HepG2 (cell line): Measurements from ENCODE around the gene ANKS4B. TPM values are rescaled to one million over a fixed set of nuclear protein-coding genes. Genes with fewer than 3 reads are reported as not detected.

Experiments used
- ATAC-seq: fragments of 200-7000 bp; cut with Tn5 transposase; 3 replicates; pipeline ENCODE4 v1.9.1; 2020; ENCODE audit warnings: mild to moderate bottlenecking, moderate library complexity
- BruUV-seq: library from RNA; stranded (reverse); fragments of 400-500 nt; replicated peaks from 2 replicates; lab custom pipeline; 2021; lab: Mats Ljungman, UMichigan
- CTCF ChIA-PET: fragments of 300-600 bp; formaldehyde crosslinking; extraction: SDS; loops from one replicate; lab custom pipeline; 2021; ENCODE audit warnings: low total read pairs, inconsistent platforms, low intra/inter-chr PET ratio; lab: Yijun Ruan, JAX
- POLR2A ChIA-PET: fragments of 350-600 bp; sonication (Branson Sonifier 250); formaldehyde crosslinking; loops from one replicate; lab custom pipeline; 2020; ENCODE audit warnings: antibody characterized with exemption, inconsistent platforms; lab: Yijun Ruan, JAX
- DNase-seq: peaks from one replicate; pipeline ENCODE4 v3.0.0-alpha.2; 2015; ENCODE audit warnings: low spot score
- FAIRE-seq: peaks from 3 replicates; lab custom pipeline; 2011; peaks lifted over from hg19 to GRCh38; lab: Jason Lieb, UNC
- H2AFZ ChIP-seq: one replicate; pipeline ENCODE4 v1.6.1; 2011; ENCODE audit warnings: low read length, inconsistent platforms
- H3K27ac ChIP-seq: fragments of 300-600 bp; 3 replicates; pipeline ENCODE4 v1.8.0; 2011; ENCODE audit warnings: mixed run types, mild to moderate bottlenecking, mixed read lengths, low read length, inconsistent platforms; ENCODE audit not compliant: insufficient read depth; ENCODE audit errors: extremely low read length
- H3K27me3 ChIP-seq, 2 experiments: fragments of 200-600 bp in 1 of 2; 2 replicates in 1 of 2; 3 replicates in 1 of 2; pipeline versions ENCODE4 v1.6.0 to v1.8.0; 2011; ENCODE audit warnings: low read length in 2 of 2, mild to moderate bottlenecking in 2 of 2, moderate library complexity in 2 of 2, inconsistent platforms in 1 of 2; ENCODE audit not compliant: insufficient read depth in 2 of 2, control insufficient read depth in 1 of 2
- H3K36me3 ChIP-seq, 2 experiments: fragments of 200-600 bp in 1 of 2; replicated peaks in 1 of 2; 2 replicates in 1 of 2; 3 replicates in 1 of 2; pipeline versions ENCODE4 v1.5.1 to v1.8.0; 2011; ENCODE audit warnings: low read length in 2 of 2, inconsistent platforms in 1 of 2; ENCODE audit not compliant: insufficient read depth in 2 of 2, control insufficient read depth in 1 of 2
- H3K4me1 ChIP-seq: 2 replicates; pipeline ENCODE4 v1.5.1; 2012; ENCODE audit warnings: low read length, inconsistent platforms; ENCODE audit not compliant: insufficient read depth
- H3K4me2 ChIP-seq: 2 replicates; pipeline ENCODE4 v1.6.0; 2011; ENCODE audit warnings: low read depth, low read length, inconsistent platforms
- H3K4me3 ChIP-seq, 3 experiments: fragments of 200-600 bp in 1 of 3; sonication (generic), shearing (Covaris generic) in 1 of 3; replicated peaks in 1 of 3; 2 replicates each; pipeline ENCODE4 v1.5.1; 2011 to 2016; ENCODE audit warnings: low read length in 3 of 3, inconsistent platforms in 2 of 3, low read depth in 2 of 3, mild to moderate bottlenecking in 2 of 3, control low read depth in 1 of 3, mixed read lengths in 1 of 3; ENCODE audit not compliant: insufficient read depth in 1 of 3
- H3K79me2 ChIP-seq: one replicate; pipeline ENCODE4 v1.6.1; 2011; ENCODE audit warnings: low read length, inconsistent platforms; ENCODE audit not compliant: insufficient read depth
- H3K9ac ChIP-seq: 2 replicates; pipeline ENCODE4 v1.6.0; 2011; ENCODE audit warnings: mild to moderate bottlenecking, low read depth, low read length, inconsistent platforms; ENCODE audit not compliant: insufficient read depth
- H3K9me3 ChIP-seq: 2 replicates; pipeline ENCODE4 v1.5.1; 2012; ENCODE audit warnings: mild to moderate bottlenecking, low read length
- H4K20me1 ChIP-seq: 2 replicates; pipeline ENCODE4 v1.6.0; 2011; ENCODE audit warnings: inconsistent platforms, mild to moderate bottlenecking, low read length, moderate library complexity; ENCODE audit not compliant: insufficient read depth
- GRHL1 ChIP-seq: sonication (generic); formaldehyde crosslinking; conservative IDR thresholded peaks from 2 replicates; pipeline ENCODE4 v1.8.0; 2022; ENCODE audit warnings: missing genetic modification reagents
- HMGXB4 ChIP-seq, 2 experiments: sonication (generic) in 1 of 2; formaldehyde crosslinking in 1 of 2; IDR thresholded peaks; 2 replicates each; pipeline versions ENCODE4 v1.4.0 to v1.6.1; 2018 to 2020; ENCODE audit warnings: missing genetic modification reagents in 2 of 2, borderline replicate concordance in 1 of 2, low read depth in 1 of 2, mild to moderate bottlenecking in 1 of 2, missing biosample characterization in 1 of 2
- JARID2 ChIP-seq: sonication (generic); formaldehyde crosslinking; IDR thresholded peaks from 2 replicates; pipeline ENCODE4 v1.8.1; 2023; ENCODE audit warnings: missing genetic modification reagents, inconsistent platforms; ENCODE audit not compliant: insufficient replicate concordance
- KLF12 ChIP-seq: sonication (generic); formaldehyde crosslinking; IDR thresholded peaks from 2 replicates; pipeline ENCODE4 v1.4.0; 2020; ENCODE audit warnings: missing genetic modification reagents, borderline replicate concordance
- KLF13 ChIP-seq: sonication (generic); formaldehyde crosslinking; IDR thresholded peaks from 2 replicates; pipeline ENCODE4 v1.4.0; 2020; ENCODE audit warnings: mild to moderate bottlenecking, missing genetic modification reagents
- MEF2D ChIP-seq: sonication (generic); formaldehyde crosslinking; IDR thresholded peaks from 2 replicates; pipeline ENCODE4 v1.5.1; 2020; ENCODE audit warnings: mild to moderate bottlenecking, missing genetic modification reagents
- MNT ChIP-seq: fragments of 450-650 bp; IDR thresholded peaks from 2 replicates; pipeline ENCODE4 v1.6.1; 2016
- TARDBP ChIP-seq: sonication (generic); formaldehyde crosslinking; IDR thresholded peaks from 2 replicates; pipeline ENCODE4 v1.8.0; 2022; ENCODE audit warnings: mild to moderate bottlenecking, missing genetic modification reagents
- TMF1 ChIP-seq: sonication (generic); formaldehyde crosslinking; IDR thresholded peaks from 2 replicates; pipeline ENCODE4 v1.8.1; 2022; ENCODE audit warnings: low read depth, missing genetic modification reagents
- ZBTB20 ChIP-seq: sonication (generic); formaldehyde crosslinking; IDR thresholded peaks from 2 replicates; pipeline ENCODE4 v1.8.1; 2023; ENCODE audit warnings: missing genetic modification reagents, low read depth, mild to moderate bottlenecking, borderline replicate concordance
- ZNF124 ChIP-seq: sonication (generic); formaldehyde crosslinking; IDR thresholded peaks from 2 replicates; pipeline ENCODE4 v1.4.0; 2020; ENCODE audit warnings: missing genetic modification reagents
- ZNF367 ChIP-seq: sonication (generic); formaldehyde crosslinking; IDR thresholded peaks from 2 replicates; pipeline ENCODE4 v1.4.0; 2020; ENCODE audit warnings: missing genetic modification reagents, borderline replicate concordance
- ZNF841 ChIP-seq: sonication (generic); formaldehyde crosslinking; IDR thresholded peaks from 2 replicates; pipeline ENCODE4 v1.8.1; 2023; ENCODE audit warnings: missing genetic modification reagents, borderline replicate concordance
- ZSCAN22 ChIP-seq: sonication (generic); formaldehyde crosslinking; IDR thresholded peaks from 2 replicates; pipeline ENCODE4 v1.4.0; 2020; ENCODE audit warnings: mild to moderate bottlenecking, missing genetic modification reagents
- WGBS: methylation state at CpG from one replicate; pipeline ENCODE4 v1.1.6; 2017; ENCODE audit warnings: low lambda C conversion rate; 5-methylcytosine and 5-hydroxymethylcytosine counted together
- in situ Hi-C: cut with HindIII; loops from 2 replicates; pipeline ENCODE4 v1.10.0; 2017; ENCODE audit warnings: low pct_unique_long_range_greater_than_20kb; ENCODE audit not compliant: extremely low pct_ligation_motif_present
- intact Hi-C: fragments of 100-400 bp; cut with micrococcal nuclease; formaldehyde crosslinking; loops from one replicate; pipeline ENCODE4 v1.10.0; 2022; ENCODE audit not compliant: unreplicated experiment
- polyA plus RNA-seq, 8 experiments: library from polyadenylated mRNA; depleted of rRNA in 3 of 8; stranded (reverse) in 7 of 8; unstranded in 1 of 8; fragments of >200 nt; fragmentation: Illumina TruSeq in 4 of 8; extraction: Trizol in 4 of 8; gene quantifications; 2 replicates each; pipeline versions ENCODE4 v1.2.1 to v1.2.3, GENCODE V29; 2011 to 2016; ENCODE audit warnings: low read depth in 4 of 8, missing spikeins in 1 of 8, mixed read lengths in 1 of 8; ENCODE audit not compliant: insufficient read depth in 1 of 8
- total RNA-seq, 5 experiments: library from RNA; depleted of rRNA; stranded (reverse); fragments of >200 nt; fragmentation: Illumina TruSeq; extraction: Trizol; gene quantifications; 2 replicates each; pipeline ENCODE4 v1.2.3, GENCODE V29; 2016; ENCODE audit warnings: low read depth in 1 of 5

ANKS4B gene
- total and polyA plus RNA-seq, 2 of the 13 experiments (the other 11 are each of a cell fraction or from before 2014, with no cell fraction given), result 6.5 to 30.0 TPM

GRCh38 chr16:21300309-21301167 is 67.0 kb downstream of the ANKS4B start (continued):
- peak; percentile 80 to 99 for TF ChIP-seq HMGXB4 (CRISPR knock-in tag; IDR thresholded peaks at IDR 0.05; ENCODE audit: borderline replicate concordance in 1 of 2, low read depth in 1 of 2)
- TF ChIP-seq ZNF841, result no peak

GRCh38 chr16:21301168-21301894 is 67.8 kb downstream of the ANKS4B start:
- FAIRE-seq (no peak), ATAC-seq (peak; percentile 86), DNase-seq (peak; percentile 88)
- Histone ChIP-seq H3K27me3 (no peaks in the 10 kb centered on the region), H3K27ac (peak overlapping the region; percentile 36), H3K4me2 (peak overlapping the region; percentile 90), H3K4me3 (peak overlapping the region; percentile 56 to 86 (median 63)), H3K79me2 (no peaks in the 10 kb centered on the region), H3K9ac (peak overlapping the region; percentile 64), H3K4me1 (peaks cover 27% of the 10 kb centered on the region), H3K36me3 (no peaks in the 10 kb centered on the region), H2AFZ (peak overlapping the region; percentile 74), H3K9me3 (no peaks in the 10 kb centered on the region), H4K20me1 (no peaks in the 10 kb centered on the region)
- in situ Hi-C loops, result loop anchor here (5.0 to 25.0 kb wide), 3 partner anchors 114 to 261 kb away; partner anchors contain the start of gene LDAF1
- 1% methylated on average over 46 of the region's 60 CpGs for WGBS
- intact Hi-C loops, result no loop called here
- CTCF ChIA-PET, result interaction anchor here (0.8 to 3.3 kb wide), 6 partner anchors 17 to 144 kb away, joined by 3 to 60 read pairs (median 6); partner anchors contain the start of genes CRYM and LDAF1
- no TSS peak for BruUV-seq
- POLR2A ChIA-PET, result interaction anchor here (0.7 to 3.9 kb wide), 16 partner anchors 18 to 559 kb away, joined by 3 to 52 read pairs (median 6); partner anchors contain the start of genes ANKS4B, DCUN1D3, LDAF1 and LYRM1
- TF ChIP-seq ZSCAN22 (CRISPR knock-in tag) (peak; percentile 79; the same call in 1 of the 2 replicates), TARDBP (CRISPR knock-in tag) (peak; percentile 81), ZNF124 (CRISPR knock-in tag) (no peak; the same call in 1 of the 2 replicates), TMF1 (peak; percentile 91), ZBTB20 (CRISPR knock-in tag) (peak; percentile 78; the same call in 1 of the 2 replicates), KLF13 (no peak; the same call in 1 of the 2 replicates), ZNF367 (CRISPR knock-in tag) (peak; percentile 48), MEF2D (0 out of 2 replicates have a peak, but pooled peaks have one; percentile 22), KLF12 (CRISPR knock-in tag) (peak; percentile 71; the same call in 1 of the 2 replicates), MNT (peak; percentile 68), GRHL1 (no peak), JARID2 (CRISPR knock-in tag) (peak; percentile 25)
